Measurements from ENCODE around the gene KLF5. TPM values are rescaled to one million over a fixed set of nuclear protein-coding genes. Genes with fewer than 3 reads are reported as not detected.

The KLF5 gene
- total and polyA plus RNA-seq, 2 of the 4 experiments (the other 2 are of a cell fraction), result 5.4 to 8.8 TPM

DNA sequence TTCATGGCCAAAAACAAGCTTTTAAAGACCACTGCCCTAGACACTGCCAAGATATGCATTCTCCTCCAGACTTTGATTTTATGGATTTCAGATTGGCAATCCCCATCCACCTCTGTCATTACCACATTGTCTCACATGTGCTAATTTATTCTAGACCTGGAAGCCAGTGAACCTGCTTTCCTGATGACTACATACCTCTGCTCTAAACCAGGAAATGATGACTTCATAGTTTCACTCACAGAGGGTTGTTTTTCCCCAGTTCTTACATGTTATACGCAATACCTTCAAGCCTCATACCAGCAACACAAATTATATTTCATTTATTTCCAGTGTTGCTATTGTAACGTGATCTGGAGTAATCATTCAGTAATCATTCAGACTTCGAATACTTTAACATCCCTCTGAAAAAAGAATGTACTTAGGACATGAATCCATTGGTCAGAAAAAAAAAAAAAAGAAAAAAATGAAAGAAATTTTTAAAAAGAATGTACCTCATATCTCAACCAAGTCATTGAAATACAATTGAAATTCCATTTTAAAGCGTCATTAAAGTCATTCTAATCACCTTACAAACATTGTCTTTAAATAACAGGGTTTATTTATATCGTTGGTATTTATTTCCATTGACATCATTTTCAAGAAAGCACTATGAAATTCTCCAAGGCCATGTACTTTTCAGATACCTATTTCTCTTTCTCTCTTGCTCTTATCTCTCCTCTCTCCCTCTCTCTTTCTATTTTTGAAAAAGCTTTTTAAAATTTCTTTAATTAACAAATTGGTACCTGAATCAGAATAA is 33.4 kb upstream of the KLF5 start:
- Histone ChIP-seq H3K4me1 (ENCODE audit: control insufficient read depth, insufficient read depth, low read length) (no peaks in the 10 kb centered on the region), H3K4me3 (ENCODE audit: insufficient read depth, low read depth, low read length) (no peak overlapping the region), H3K27me3 (ENCODE audit: control insufficient read depth, insufficient read depth, low read length) (no peaks in the 10 kb centered on the region), H3K4ac (ENCODE audit: low read depth, low read length) (no peak overlapping the region), H2BK120ac (ENCODE audit: low read depth, low read length) (no peak overlapping the region), H3K79me1 (ENCODE audit: low read depth in 1 of 2, low read length in 2 of 2) (no peaks in the 10 kb centered on the region), H3K9ac (ENCODE audit: low read depth, low read length) (no peak overlapping the region), H3K9me1 (ENCODE audit: insufficient read depth, low read length) (no peaks in the 10 kb centered on the region), H4K5ac (ENCODE audit: low read depth, low read length) (no peak overlapping the region), H3K4me2 (ENCODE audit: low read depth, low read length) (no peak overlapping the region), H2BK5ac (ENCODE audit: low read depth, low read length, poor library complexity, severe bottlenecking) (no peak overlapping the region), H3K36me3 (ENCODE audit: control insufficient read depth, insufficient read depth, low read length) (no peaks in the 10 kb centered on the region), H4K8ac (ENCODE audit: low read depth in 2 of 2, low read length in 2 of 2) (no peak overlapping the region), H3K18ac (ENCODE audit: low read depth, low read length) (no peak overlapping the region), H2BK15ac (ENCODE audit: low read depth, low read length) (no peak overlapping the region), H3K14ac (replicated peaks; ENCODE audit: low read depth, low read length) (no peak overlapping the region), H2AK9ac (replicated peaks; ENCODE audit: low read depth, low read length, poor library complexity) (no peak overlapping the region), H2AK5ac (ENCODE audit: low read depth, low read length) (no peak overlapping the region), H3K56ac (ENCODE audit: extremely low read depth, insufficient read depth, low read length) (no peak overlapping the region), H3K23ac (ENCODE audit: low read depth, low read length) (no peak overlapping the region), H4K20me1 (ENCODE audit: insufficient read depth, low read length) (no peaks in the 10 kb centered on the region), H2AFZ (replicated peaks; ENCODE audit: low read length, poor library complexity) (no peak overlapping the region), H4K91ac (ENCODE audit: insufficient read depth, low read depth, low read length) (no peak overlapping the region), H3K9me3 (ENCODE audit: control insufficient read depth, insufficient read depth, low read length) (no peaks in the 10 kb centered on the region), H2BK20ac (ENCODE audit: low read depth, low read length) (no peak overlapping the region), H3K27ac (ENCODE audit: insufficient read depth, low read length) (no peak overlapping the region)
- in situ Hi-C loops (cut with MboI; ENCODE audit: low sequenced_read_pairs) (no loop called here), dilution Hi-C loops (cut with HindIII; ENCODE audit: low sequenced_read_pairs, unreplicated experiment) (no loop called here), intact Hi-C loops (cut with micrococcal nuclease) (no loop called here)
- POLR2A ChIA-PET (ENCODE audit: unreplicated experiment), result no interaction called here
- no TSS peak for BruUV-seq (replicated peaks)
- TF ChIP-seq FOS (IDR thresholded peaks at IDR 0.05; ENCODE audit: low read depth, low read length) (no peak), RCOR1 (IDR thresholded peaks at IDR 0.05; ENCODE audit: insufficient replicate concordance, low read length) (no peak), CHD1 (IDR thresholded peaks at IDR 0.05; ENCODE audit: low read depth, low read length) (no peak), RAD21 (IDR thresholded peaks at IDR 0.05; ENCODE audit: low read length) (no peak), ELK1 (IDR thresholded peaks at IDR 0.05; ENCODE audit: borderline replicate concordance, low read depth, low read length) (no peak), MXI1 (IDR thresholded peaks at IDR 0.05; ENCODE audit: borderline replicate concordance, low read depth, low read length) (no peak), POLR2A (IDR thresholded peaks at IDR 0.05; ENCODE audit: low read depth, low read length) (no peak), RFX5 (IDR thresholded peaks at IDR 0.05; ENCODE audit: low read depth, low read length) (no peak), MAFK (IDR thresholded peaks at IDR 0.05; ENCODE audit: low read depth, low read length) (no peak), CEBPB (IDR thresholded peaks at IDR 0.05; ENCODE audit: low read depth, low read length) (no peak), MAZ (IDR thresholded peaks at IDR 0.05; ENCODE audit: borderline replicate concordance, low read depth, low read length) (no peak), NFE2L2 (IDR thresholded peaks at IDR 0.05; ENCODE audit: low read depth, low read length) (no peak)
- TF ChIP-seq, protein P1, sequence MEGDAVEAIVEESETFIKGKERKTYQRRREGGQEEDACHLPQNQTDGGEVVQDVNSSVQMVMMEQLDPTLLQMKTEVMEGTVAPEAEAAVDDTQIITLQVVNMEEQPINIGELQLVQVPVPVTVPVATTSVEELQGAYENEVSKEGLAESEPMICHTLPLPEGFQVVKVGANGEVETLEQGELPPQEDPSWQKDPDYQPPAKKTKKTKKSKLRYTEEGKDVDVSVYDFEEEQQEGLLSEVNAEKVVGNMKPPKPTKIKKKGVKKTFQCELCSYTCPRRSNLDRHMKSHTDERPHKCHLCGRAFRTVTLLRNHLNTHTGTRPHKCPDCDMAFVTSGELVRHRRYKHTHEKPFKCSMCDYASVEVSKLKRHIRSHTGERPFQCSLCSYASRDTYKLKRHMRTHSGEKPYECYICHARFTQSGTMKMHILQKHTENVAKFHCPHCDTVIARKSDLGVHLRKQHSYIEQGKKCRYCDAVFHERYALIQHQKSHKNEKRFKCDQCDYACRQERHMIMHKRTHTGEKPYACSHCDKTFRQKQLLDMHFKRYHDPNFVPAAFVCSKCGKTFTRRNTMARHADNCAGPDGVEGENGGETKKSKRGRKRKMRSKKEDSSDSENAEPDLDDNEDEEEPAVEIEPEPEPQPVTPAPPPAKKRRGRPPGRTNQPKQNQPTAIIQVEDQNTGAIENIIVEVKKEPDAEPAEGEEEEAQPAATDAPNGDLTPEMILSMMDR (conservative IDR thresholded peaks at IDR 0.05; ENCODE audit: low read depth, low read length), result no peak
- no peak for ATAC-seq (ENCODE audit: low read depth)
- peak; percentile 47 for DNase-seq
- CTCF ChIA-PET, result no interaction called here
- no CpG with 5 or more reads among the region's 5 CpGs for WGBS, 2 experiments (ENCODE audit: extremely low coverage in 2 of 2, insufficient read length in 1 of 2)
